ENCODE measurements around the gene CDK18. TPM values are rescaled to one million over a fixed set of nuclear protein-coding genes. Genes with fewer than 3 reads are reported as not detected.
A peak's percentile ranks its signal among the peaks of the same experiment; 100 is the strongest.

Gene CDK18
- total RNA-seq, 2 experiments from 2014 or later = 8.4 to 10.4 TPM

- Mint-ChIP-seq H3K36me3 (ENCODE audit: low read depth) (no peaks in the 10 kb centered on the region), H3K4me3 (peak overlapping the region; percentile 57), H3K4me1 (ENCODE audit: low read depth) (peaks cover 5% of the 10 kb centered on the region)
Observed at GRCh38 chr1:205528887-205529825, 24.7 kb downstream of the CDK18 start.

GRCh38 chr1:205530116-205530515 is 25.6 kb downstream of the CDK18 start:
- no peak for DNase-seq
- Mint-ChIP-seq H3K27me3 (no peaks in the 10 kb centered on the region), H3K4me1 (ENCODE audit: low read depth) (peaks cover 5% of the 10 kb centered on the region), H3K4me3 (peak overlapping the region; percentile 57), H3K9me3 (no peaks in the 10 kb centered on the region), H3K27ac (no peak overlapping the region), H3K36me3 (ENCODE audit: low read depth) (no peaks in the 10 kb centered on the region)
- ATAC-seq = no peak
- TF ChIP-seq, protein P1, sequence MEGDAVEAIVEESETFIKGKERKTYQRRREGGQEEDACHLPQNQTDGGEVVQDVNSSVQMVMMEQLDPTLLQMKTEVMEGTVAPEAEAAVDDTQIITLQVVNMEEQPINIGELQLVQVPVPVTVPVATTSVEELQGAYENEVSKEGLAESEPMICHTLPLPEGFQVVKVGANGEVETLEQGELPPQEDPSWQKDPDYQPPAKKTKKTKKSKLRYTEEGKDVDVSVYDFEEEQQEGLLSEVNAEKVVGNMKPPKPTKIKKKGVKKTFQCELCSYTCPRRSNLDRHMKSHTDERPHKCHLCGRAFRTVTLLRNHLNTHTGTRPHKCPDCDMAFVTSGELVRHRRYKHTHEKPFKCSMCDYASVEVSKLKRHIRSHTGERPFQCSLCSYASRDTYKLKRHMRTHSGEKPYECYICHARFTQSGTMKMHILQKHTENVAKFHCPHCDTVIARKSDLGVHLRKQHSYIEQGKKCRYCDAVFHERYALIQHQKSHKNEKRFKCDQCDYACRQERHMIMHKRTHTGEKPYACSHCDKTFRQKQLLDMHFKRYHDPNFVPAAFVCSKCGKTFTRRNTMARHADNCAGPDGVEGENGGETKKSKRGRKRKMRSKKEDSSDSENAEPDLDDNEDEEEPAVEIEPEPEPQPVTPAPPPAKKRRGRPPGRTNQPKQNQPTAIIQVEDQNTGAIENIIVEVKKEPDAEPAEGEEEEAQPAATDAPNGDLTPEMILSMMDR (IDR thresholded peaks at IDR 0.05) = no peak
- POLR2A ChIA-PET = interaction anchor here (1.4 to 1.5 kb wide), 2 partner anchors 49 to 102 kb away, joined by 3 to 6 read pairs; no protein-coding TSS in a partner anchor
- intact Hi-C loops (cut with micrococcal nuclease) = no loop called here
- CTCF ChIA-PET = interaction anchor here (0.7 to 8.5 kb wide), 11 partner anchors 12 to 181 kb away, joined by 3 to 105 read pairs (median 4); partner anchors contain the start of gene ELK4

More at GRCh38 chr1:205528887-205529825, 24.7 kb downstream of the CDK18 start:
- H3K27me3 Mint-ChIP-seq = no peaks in the 10 kb centered on the region
- DNase-seq (peak; percentile 90), ATAC-seq (peak; percentile 92)
- H3K27ac Mint-ChIP-seq = no peak overlapping the region
- ChIA-PET POLR2A (interaction anchor here (1.3 to 1.5 kb wide), 2 partner anchors 50 to 103 kb away, joined by 3 to 5 read pairs; partner anchors contain the start of gene ELK4), CTCF (interaction anchor here (0.6 to 8.5 kb wide), 28 partner anchors 9 to 185 kb away, joined by 3 to 105 read pairs (median 4); partner anchors contain the start of gene ELK4)
- intact Hi-C loops (cut with micrococcal nuclease) = loop anchor here (2.0 to 5.0 kb wide), 2 partner anchors 38 to 128 kb away; a partner anchor contains a TSS
- TF ChIP-seq, protein P1 (IDR thresholded peaks at IDR 0.05) = peak; percentile 98
- no peaks in the 10 kb centered on the region for H3K9me3 Mint-ChIP-seq

DNA sequence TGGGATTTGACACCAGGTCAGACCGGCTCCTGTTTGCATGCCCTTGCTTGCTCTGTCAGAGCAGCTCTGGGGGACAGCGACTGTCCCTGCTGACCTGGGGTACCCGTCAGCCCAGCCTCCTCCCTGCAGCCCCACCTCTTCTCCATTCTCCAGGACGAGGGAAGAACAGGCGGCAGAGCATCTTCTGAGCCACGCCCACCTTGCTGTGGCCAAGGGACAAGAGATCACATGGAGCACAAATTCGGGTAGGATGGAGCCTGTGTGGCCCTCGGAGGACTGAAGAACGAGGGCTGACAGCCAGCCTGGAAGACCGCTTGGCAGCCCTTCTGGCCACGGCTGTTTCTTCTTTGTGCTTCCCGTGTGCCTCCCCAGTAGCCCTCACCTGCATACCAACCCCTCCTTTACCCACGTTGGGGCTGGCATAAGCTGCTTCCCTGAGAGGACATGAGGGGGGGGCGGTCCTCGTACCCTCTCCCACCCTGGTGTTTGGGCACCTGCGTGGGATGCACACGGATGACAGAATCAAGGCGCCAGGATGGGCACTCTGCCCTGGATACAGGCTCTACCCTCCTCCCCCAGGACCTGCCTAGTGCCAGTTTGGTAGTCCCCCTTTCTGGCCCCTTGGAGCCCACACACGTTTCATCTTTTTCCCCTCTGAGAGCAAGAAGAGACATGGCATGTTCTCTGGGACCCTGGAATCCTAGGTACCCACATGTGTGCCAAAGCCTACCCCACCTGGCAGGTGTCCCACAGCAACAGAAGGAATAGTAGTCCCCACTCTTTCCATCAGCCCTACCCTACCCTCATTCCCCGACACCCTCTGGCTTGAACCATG is 26.9 kb downstream of the CDK18 start:
- ChIA-PET CTCF (interaction anchor here (0.9 to 8.5 kb wide), 9 partner anchors 15 to 180 kb away, joined by 3 to 105 read pairs (median 3); partner anchors contain the start of gene ELK4), POLR2A (interaction anchor here (0.7 to 1.4 kb wide), 2 partner anchors 32 to 101 kb away, joined by 3 to 6 read pairs; no protein-coding TSS in a partner anchor)
- Mint-ChIP-seq H3K27me3 (no peaks in the 10 kb centered on the region), H3K27ac (no peak overlapping the region), H3K4me3 (no peak overlapping the region), H3K4me1 (ENCODE audit: low read depth) (peaks cover 5% of the 10 kb centered on the region), H3K36me3 (ENCODE audit: low read depth) (no peaks in the 10 kb centered on the region), H3K9me3 (no peaks in the 10 kb centered on the region)
- no peak for DNase-seq
- intact Hi-C loops (cut with micrococcal nuclease) = no loop called here
- TF ChIP-seq, protein P1 (IDR thresholded peaks at IDR 0.05) = no peak
- no peak for ATAC-seq

DNA sequence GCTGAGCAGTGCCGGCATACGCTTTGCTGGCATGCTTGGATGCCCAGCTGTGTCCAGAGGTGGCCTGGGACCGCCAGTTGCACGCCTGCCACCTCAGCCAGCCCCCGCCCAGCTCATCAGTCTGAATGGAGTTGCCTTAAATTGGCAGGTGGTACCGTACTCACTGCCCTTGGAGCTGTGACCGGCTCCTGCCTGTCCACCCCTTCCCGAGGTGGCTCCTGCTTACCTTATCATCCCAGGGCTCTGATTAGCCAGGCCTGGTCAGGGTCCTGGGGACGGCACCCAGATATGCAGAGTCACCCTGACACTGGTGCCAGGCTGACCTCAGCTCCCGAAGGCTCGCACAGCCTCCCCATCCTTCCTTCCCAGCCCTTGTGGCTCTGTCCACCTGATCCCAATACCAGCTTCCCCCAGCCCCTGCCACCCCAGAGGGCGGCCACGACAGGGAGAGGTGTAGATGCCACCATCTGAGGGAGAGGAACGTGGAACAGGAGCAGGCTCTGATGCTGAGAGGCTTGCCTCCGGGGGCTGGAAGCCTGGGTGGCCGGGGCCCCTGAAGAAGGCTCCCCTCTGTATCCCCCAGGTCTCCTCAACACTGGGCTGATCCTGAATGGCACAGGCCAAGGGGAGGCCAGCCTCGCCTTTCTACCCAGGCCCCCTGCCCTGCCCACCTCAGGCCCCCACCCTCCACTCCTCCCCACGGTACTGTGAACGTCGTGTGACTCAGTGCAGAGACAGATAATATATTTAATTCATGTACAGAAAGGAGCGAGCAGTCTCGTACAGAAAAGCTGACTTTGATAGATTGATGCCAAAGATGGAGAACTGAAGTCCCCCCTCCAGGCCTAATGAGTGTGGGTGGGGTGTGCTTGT is 27.8 kb downstream of the CDK18 start:
- H3K27me3 Mint-ChIP-seq = no peaks in the 10 kb centered on the region
- TF ChIP-seq, protein P1 (IDR thresholded peaks at IDR 0.05) = no peak
- peaks cover 11% of the 10 kb centered on the region for H3K4me1 Mint-ChIP-seq (ENCODE audit: low read depth)
- no peak overlapping the region for H3K4me3 Mint-ChIP-seq
- no peak overlapping the region for H3K27ac Mint-ChIP-seq
- CTCF ChIA-PET = interaction anchor here (0.9 to 6.5 kb wide), 3 partner anchors 39 to 125 kb away, joined by 3 to 105 read pairs (median 5); partner anchors contain the start of gene ELK4
- POLR2A ChIA-PET = interaction anchor here (0.7 kb wide), 1 partner anchor 33 kb away, joined by 3 read pairs; no protein-coding TSS in a partner anchor
- DNase-seq (no peak), ATAC-seq (no peak)
- H3K9me3 Mint-ChIP-seq = no peaks in the 10 kb centered on the region
- no peaks in the 10 kb centered on the region for H3K36me3 Mint-ChIP-seq (ENCODE audit: low read depth)
- intact Hi-C loops (cut with micrococcal nuclease) = no loop called here
